ENCODE data around the gene LCLAT1.

- TF ChIP-seq CTCF (conservative IDR thresholded peaks at IDR 0.05; ENCODE audit: low read length) (no peak), EZH2phosphoT487 (IDR thresholded peaks at IDR 0.05; ENCODE audit: borderline replicate concordance) (no peak)
These were observed 112.7 kb downstream of the LCLAT1 start for GRCh38 chr2:30559544-30560275.

Measured in Loucy (cell line).